ENCODE measurements around the gene SLC25A47.
A peak's percentile ranks its signal among the peaks of the same experiment; 100 is the strongest.

The SLC25A47 gene

GRCh38 chr14:100375963-100376735 lies 53.0 kb downstream of the SLC25A47 start, which contains the start of gene WDR25:
Gene WDR25 (plus strand): TSS chr14:100376485.
- DNase-seq (ENCODE audit: low spot score) = peak; percentile 96

- DNase-seq (ENCODE audit: low spot score) = peak; percentile 76
Observed at GRCh38 chr14:100376751-100377171, 53.6 kb downstream of the SLC25A47 start.

Data from RKO (cell line).